AG04450 (cell line): ENCODE measurements around the gene SPN. TPM values are rescaled to one million over a fixed set of nuclear protein-coding genes. Genes with fewer than 3 reads are reported as not detected.

Experiments used
- CTCF ChIA-PET: fragments of 300-600, 350-600 bp; formaldehyde crosslinking; extraction: SDS; loops from one replicate; lab custom pipeline; 2022; ENCODE audit warnings: antibody characterized with exemption, inconsistent platforms; lab: Charles Lee
- POLR2A ChIA-PET: fragments of 350-600 bp; formaldehyde crosslinking; extraction: SDS; loops from one replicate; lab custom pipeline; 2021; ENCODE audit warnings: antibody characterized with exemption, inconsistent platforms; lab: Yijun Ruan, JAX
- DNase-seq: peaks from one replicate; pipeline ENCODE4 v3.0.0-alpha.2; 2011; ENCODE audit warnings: low read depth, low spot score
- H3K27ac ChIP-seq: one replicate; pipeline ENCODE4 v1.5.1; 2012; ENCODE audit warnings: low read depth, low read length, control low read depth
- H3K27me3 ChIP-seq: one replicate; pipeline ENCODE4 v1.6.0; 2012; ENCODE audit warnings: low read length; ENCODE audit not compliant: control insufficient read depth, insufficient read depth
- H3K4me3 ChIP-seq: 2 replicates; pipeline ENCODE4 v1.5.1; 2011; ENCODE audit warnings: mild to moderate bottlenecking, low read depth, low read length, control low read depth
- H3K9me3 ChIP-seq: 2 replicates; pipeline ENCODE4 v1.5.1; 2012; ENCODE audit warnings: low read length; ENCODE audit not compliant: control insufficient read depth, insufficient read depth
- CTCF ChIP-seq: IDR thresholded peaks from 2 replicates; pipeline ENCODE4 v1.5.1; 2011; ENCODE audit warnings: low read depth, low read length, control low read depth, inconsistent platforms
- polyA plus RNA-seq: library from polyadenylated mRNA; depleted of rRNA; stranded (reverse); fragments of >200 nt; gene quantifications from 2 replicates; pipeline ENCODE4 v1.2.3, GENCODE V29; 2011

SPN gene
- polyA plus RNA-seq, 1 experiment: 0.04 TPM

- Histone ChIP-seq H3K27me3 (peaks cover 5% of the 10 kb centered on the region), H3K27ac (no peak overlapping the region), H3K4me3 (no peak overlapping the region), H3K9me3 (no peaks in the 10 kb centered on the region)
- DNase-seq: no peak
- ChIA-PET POLR2A (no interaction called here), CTCF (no interaction called here)
- TF ChIP-seq CTCF: no peak
These were observed 6.1 kb upstream of the SPN start for GRCh38 chr16:29656688-29657523.

GRCh38 chr16:29658705-29659104 lies 4.3 kb upstream of the SPN start:
- no peaks in the 10 kb centered on the region for H3K9me3 ChIP-seq
- TF ChIP-seq CTCF: no peak
- H3K4me3 ChIP-seq: no peak overlapping the region
- DNase-seq: no peak
- H3K27me3 ChIP-seq: peaks cover 2% of the 10 kb centered on the region
- H3K27ac ChIP-seq: no peak overlapping the region
- ChIA-PET POLR2A (no interaction called here), CTCF (no interaction called here)

- DNase-seq: no peak
- CTCF ChIA-PET: no interaction called here
- H3K27me3 ChIP-seq: peaks cover 12% of the 10 kb centered on the region
- no peaks in the 10 kb centered on the region for H3K9me3 ChIP-seq
- no peak overlapping the region for H3K4me3 ChIP-seq
- H3K27ac ChIP-seq: no peak overlapping the region
- POLR2A ChIA-PET: no interaction called here
- TF ChIP-seq CTCF: no peak
These were observed 883 bp upstream of the SPN start for GRCh38 chr16:29662000-29662728.

GRCh38 chr16:29662729-29663015 lies 375 bp upstream of the SPN start:
- POLR2A ChIA-PET: no interaction called here
- peaks cover 12% of the 10 kb centered on the region for H3K27me3 ChIP-seq
- CTCF ChIA-PET: no interaction called here
- no peak for DNase-seq
- no peak for TF ChIP-seq CTCF
- H3K27ac ChIP-seq: no peak overlapping the region
- no peaks in the 10 kb centered on the region for H3K9me3 ChIP-seq
- H3K4me3 ChIP-seq: no peak overlapping the region

GRCh38 chr16:29663807-29664090 lies 702 bp downstream of the SPN start:
- no peak overlapping the region for H3K4me3 ChIP-seq
- no peak overlapping the region for H3K27ac ChIP-seq
- DNase-seq: no peak
- H3K9me3 ChIP-seq: no peaks in the 10 kb centered on the region
- POLR2A ChIA-PET: no interaction called here
- peaks cover 15% of the 10 kb centered on the region for H3K27me3 ChIP-seq
- CTCF ChIA-PET: interaction anchor here (0.9 kb wide), 1 partner anchor 37 kb away, joined by 3 read pairs; no protein-coding TSS in a partner anchor
- TF ChIP-seq CTCF: no peak
